ENCODE results near the gene GPI.

GRCh38 chr19:34386645-34387445 lies 21.8 kb downstream of the GPI start:
- TF ChIP-seq POLR2A (IDR thresholded peaks at IDR 0.05) (no peak), CTCF (IDR thresholded peaks at IDR 0.05) (no peak), POLR2AphosphoS5 (IDR thresholded peaks at IDR 0.05) (no peak), EP300 (IDR thresholded peaks at IDR 0.05) (no peak)

Data from upper lobe of left lung (tissue), 4 donors.